NOMO-1 (cell line): ENCODE data around the gene UNC5C.

ENCODE experiments used
- DNase-seq, 2 experiments: peaks; one replicate each; lab custom pipeline; 2025; ENCODE audit not compliant: unreplicated experiment in 2 of 2; lab: John Stamatoyannopoulos, UW

Gene UNC5C

DNA sequence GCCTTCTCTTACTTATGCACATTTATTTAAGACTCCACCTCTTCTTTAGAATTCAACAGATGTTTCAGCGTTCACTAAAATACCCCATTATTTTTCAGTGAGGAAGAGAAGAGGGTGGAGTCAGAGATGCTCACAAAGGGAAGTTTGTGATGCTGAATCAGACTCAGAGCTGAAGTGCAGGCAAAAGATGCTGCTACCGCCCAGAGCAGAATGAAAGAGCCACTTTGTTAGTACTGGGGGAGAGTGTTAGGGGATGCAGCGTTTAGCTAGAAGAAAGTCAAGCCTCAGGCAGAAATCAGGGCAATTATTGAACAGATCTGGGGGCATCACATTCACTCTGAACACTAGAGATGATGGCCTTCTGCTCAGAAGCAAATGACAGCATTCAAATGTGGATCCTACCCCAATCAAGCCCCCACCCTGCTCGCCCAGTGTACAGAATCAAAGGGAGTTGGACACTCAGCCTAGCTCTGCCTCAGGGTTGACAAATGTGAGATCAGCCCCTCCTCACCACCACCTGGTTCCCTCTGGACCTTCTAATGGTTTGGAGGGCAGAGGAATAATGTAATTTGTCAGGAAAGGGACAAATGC, 138.3 kb downstream of the UNC5C start:
- DNase-seq = no peak

- DNase-seq = no peak
These were observed 139.0 kb downstream of the UNC5C start for GRCh38 chr4:95409750-95410149.

DNA sequence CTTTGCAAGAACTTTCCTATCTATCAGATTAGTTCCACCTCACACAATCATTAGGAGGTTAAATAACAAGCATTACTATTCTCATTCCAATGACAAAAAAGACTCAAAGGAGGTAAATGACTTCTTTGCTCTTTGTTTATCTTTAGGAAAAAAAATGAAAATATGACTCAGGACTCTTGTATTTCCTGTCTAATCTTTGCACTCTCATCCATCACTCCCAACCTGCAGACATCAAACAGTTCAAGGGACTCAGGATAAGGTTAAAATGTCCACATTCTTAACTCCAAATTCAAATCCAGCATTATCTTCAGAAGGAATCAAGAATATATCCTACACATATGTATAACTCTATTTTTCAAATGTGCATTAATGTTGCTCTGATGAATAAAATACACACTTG, 139.6 kb downstream of the UNC5C start:
- DNase-seq = no peak

DNA sequence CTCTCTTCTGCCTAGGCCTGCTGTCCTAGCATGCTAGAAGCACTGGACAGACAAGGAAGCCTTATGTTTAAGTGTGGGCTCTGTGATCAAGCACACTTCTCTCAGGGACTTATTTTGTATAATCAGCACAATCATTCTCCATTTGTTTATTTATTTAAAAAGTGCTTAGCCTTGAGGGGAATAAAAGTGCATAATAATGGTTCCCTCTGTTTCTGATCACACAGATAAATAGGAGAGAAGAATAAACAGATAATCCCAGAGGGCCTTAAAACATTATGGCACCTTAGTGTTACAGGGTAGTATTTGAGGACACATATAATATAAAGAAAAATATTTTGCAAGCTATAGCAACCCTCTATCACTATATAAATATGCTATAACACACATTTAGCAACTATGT, 146.5 kb downstream of the UNC5C start:
- DNase-seq = no peak

- DNase-seq = no peak
These were observed 150.6 kb downstream of the UNC5C start for GRCh38 chr4:95398217-95398616.

GRCh38 chr4:95394752-95395306, 153.9 kb downstream of the UNC5C start:
- DNase-seq = no peak

DNA sequence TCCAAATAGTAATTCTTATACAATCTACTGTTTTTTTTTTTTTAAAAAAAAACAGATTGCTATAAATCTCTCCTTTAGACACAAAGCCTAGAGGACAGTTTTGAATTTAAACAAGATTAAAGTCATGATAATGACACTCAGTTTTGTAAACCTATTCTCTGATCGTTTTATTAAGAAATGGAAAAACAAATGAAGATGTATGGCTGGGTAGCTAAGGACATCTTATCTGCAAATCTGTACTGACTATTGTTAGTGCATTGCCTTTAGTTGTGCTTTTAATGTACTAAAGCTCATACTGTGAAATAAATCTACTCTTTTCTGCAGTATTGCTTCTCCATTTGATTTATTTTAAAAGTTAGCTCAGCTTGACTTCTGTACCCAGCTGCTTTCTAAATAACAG, 155.0 kb downstream of the UNC5C start:
- DNase-seq = no peak

DNA sequence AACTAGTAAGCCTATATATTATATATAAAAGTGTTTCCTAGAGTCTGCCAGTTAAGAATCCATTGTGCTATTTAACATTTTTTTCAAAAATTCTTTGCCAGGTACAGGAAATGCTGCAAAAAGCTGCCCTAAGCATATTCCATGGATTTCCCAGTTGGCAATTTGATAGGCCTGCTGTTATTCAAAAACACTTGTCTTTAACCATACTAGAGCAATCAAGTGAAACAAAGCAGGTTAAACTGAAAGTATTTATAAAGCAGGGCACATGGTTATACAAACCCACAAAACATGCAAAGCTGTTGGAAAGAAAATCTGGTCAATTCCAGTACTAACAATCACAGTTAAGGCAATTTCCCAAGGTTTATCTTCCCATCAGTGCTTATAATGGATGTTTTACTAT, 159.9 kb downstream of the UNC5C start:
- DNase-seq = no peak

- no peak for DNase-seq
These were observed 161.1 kb downstream of the UNC5C start for GRCh38 chr4:95387719-95388118.

GRCh38 chr4:95386410-95386809, 162.4 kb downstream of the UNC5C start:
- DNase-seq = no peak

- no peak for DNase-seq
These were observed 166.8 kb downstream of the UNC5C start for GRCh38 chr4:95381843-95382580.

DNA sequence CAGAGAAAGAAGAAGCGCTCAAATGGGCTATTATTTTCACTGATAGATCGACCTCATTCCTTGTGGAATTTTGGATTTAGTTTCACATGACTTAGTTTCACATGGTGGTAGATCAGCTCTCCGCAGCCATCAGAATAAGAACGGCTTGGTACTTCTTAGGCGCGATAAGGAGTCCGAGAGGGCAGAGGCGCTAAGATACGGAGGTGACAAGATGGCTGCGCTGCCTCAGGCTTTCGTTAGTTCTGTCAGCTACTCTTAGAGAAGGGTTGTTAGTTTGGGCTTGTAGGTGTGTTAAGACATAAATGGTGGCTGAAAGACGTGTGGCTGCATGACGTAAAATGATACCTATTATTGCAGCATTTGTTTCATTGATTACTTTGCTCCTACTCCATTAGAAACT, 169.1 kb downstream of the UNC5C start:
- no peak for DNase-seq

DNA sequence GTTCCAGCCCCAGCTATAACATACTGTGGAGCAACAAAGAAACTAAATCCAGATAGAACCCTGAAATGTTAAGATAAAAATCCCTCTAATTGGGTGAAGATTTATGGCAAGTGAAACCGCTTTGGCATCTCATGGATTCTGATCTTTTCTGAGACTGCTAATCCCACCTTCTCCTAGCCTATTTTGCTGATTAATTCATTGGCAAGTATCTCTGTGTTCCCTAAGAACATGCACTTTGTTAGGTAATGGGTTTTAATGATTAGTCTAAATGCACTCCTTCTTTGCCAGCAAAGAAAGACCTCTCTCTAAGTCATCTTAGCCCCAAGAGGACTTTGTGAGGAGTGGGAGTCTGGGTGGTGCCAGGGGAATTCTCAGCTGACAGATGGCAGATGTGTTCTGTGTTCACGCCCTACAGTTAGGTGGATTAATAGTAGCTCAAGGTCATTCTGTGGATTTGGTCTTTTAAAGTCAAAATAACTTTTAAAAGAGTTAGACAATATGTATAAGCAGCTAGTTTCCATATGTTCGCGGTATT, 171.3 kb downstream of the UNC5C start:
- no peak for DNase-seq

DNA sequence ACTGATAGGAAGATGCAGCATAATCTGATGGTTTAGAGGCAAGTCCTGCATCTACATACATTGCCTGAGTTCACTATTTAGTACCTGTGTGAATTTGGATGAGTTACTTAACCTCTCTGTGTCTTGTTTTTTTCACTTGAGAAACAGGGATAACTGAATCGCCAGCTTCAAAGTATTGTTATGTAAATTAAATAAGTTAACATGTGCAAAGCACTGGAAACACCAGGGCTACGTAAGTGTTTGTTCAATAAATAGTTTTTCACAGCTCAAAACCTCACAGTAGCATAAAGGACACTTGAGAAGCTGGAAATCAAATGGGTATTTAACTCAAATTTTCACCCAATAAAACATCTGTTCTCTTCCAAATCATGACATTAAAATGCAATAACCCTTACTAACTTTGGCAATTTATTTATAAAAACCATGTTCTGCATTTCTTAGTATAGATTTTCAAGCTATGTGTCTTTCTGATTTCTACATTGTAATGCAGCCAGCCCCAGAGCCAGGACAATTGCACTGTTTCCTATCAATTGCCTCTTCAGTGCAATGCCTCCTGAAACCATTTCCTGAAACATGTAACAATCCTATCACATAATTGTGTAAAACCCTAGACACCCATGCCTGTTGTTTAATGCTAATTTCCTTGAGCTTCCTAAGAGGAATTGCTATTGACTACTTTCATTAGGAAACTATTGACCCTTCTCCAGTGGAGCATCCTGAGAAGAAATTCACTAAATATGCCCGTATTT, 177.1 kb downstream of the UNC5C start:
- DNase-seq = no peak

GRCh38 chr4:95367824-95368223, 180.9 kb downstream of the UNC5C start:
- no peak for DNase-seq

- no peak for DNase-seq
These were observed 184.8 kb downstream of the UNC5C start for GRCh38 chr4:95363966-95364365.

GRCh38 chr4:95363559-95363925, 185.2 kb downstream of the UNC5C start:
- no peak for DNase-seq

DNA sequence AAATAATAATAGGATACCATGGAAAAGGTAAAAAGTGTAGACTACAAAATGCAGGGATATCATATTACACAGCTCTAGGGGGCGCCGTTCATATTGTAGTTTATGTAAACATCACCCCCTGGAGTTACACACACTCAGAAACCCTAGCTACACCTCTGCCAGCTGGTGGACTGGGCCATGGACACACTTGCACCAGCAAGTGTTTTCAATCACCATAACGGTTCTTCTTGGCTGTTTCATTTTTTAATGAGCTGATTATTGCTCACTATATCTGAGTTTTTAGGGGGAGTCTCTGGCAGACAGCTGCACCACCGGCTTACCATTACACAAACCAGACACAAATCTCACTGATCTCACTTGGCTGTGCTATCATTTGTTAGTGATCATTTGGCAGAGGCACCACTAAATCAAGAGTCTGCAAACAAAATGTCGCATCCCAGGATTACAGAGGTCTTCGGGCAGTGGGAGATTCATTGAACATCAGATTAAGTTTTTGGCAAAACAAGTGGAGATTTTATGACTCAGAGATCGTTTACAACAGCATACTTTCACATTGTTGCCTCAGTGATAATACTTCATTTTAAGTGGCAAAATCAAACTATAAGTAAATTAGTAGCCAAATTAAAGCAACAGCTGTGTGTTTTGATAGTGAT, 185.7 kb downstream of the UNC5C start:
- DNase-seq = no peak

- no peak for DNase-seq
These were observed 186.7 kb downstream of the UNC5C start for GRCh38 chr4:95362066-95362465.

DNA sequence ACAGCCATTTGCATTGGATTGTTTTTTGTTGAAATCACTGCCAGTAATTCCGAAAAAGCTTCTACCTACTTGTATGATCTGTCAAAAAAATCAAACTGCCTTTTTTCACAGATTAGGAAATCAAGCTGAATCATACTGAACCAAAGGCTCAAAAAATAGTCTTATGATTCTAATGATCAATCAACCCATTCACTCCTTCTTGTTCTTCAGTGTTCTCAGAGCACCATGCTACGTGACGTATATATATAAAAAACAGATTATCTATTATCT, 187.1 kb downstream of the UNC5C start:
- DNase-seq = no peak
